ENCODE data around the gene ST6GALNAC1.

DNA sequence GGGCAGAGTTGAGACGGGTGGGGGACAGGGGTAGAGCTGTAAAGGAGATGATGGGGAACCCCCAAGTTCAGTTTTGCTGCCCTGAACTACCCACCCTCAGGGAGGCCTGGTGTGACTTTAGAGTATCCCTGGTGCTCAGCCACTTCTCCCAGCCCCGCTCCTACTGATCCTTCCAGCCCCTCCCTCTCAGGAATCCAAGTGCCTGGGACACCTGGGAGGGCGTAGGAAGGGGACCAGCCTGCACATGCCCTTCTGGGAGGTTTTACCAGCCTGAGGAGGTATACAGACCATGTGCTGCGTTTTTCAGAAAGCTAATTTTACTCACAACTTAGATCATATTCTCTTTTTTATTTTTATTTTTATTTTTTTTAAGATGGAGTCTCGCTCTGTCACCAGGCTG lies 62.0 kb downstream of the ST6GALNAC1 start:
- TF ChIP-seq, protein P1, sequence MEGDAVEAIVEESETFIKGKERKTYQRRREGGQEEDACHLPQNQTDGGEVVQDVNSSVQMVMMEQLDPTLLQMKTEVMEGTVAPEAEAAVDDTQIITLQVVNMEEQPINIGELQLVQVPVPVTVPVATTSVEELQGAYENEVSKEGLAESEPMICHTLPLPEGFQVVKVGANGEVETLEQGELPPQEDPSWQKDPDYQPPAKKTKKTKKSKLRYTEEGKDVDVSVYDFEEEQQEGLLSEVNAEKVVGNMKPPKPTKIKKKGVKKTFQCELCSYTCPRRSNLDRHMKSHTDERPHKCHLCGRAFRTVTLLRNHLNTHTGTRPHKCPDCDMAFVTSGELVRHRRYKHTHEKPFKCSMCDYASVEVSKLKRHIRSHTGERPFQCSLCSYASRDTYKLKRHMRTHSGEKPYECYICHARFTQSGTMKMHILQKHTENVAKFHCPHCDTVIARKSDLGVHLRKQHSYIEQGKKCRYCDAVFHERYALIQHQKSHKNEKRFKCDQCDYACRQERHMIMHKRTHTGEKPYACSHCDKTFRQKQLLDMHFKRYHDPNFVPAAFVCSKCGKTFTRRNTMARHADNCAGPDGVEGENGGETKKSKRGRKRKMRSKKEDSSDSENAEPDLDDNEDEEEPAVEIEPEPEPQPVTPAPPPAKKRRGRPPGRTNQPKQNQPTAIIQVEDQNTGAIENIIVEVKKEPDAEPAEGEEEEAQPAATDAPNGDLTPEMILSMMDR (IDR thresholded peaks at IDR 0.05) = no peak
- TF ChIP-seq POLR2A (IDR thresholded peaks at IDR 0.05) (no peak), POLR2AphosphoS5 (IDR thresholded peaks at IDR 0.05) (peak; percentile 58)

Data from prostate gland (tissue), 2 donors.